T follicular helper cell (primary cell): ENCODE measurements around the gene MAPK1IP1L.
A peak's percentile ranks its signal among the peaks of the same experiment; 100 is the strongest.
"Not testable (repeated sequence)": the region's sequence is repeated elsewhere in the genome, so short reads cannot be mapped to it uniquely, and the experiment has no call there.

ENCODE experiments used
- DNase-seq: peaks from one replicate; pipeline ENCODE4 v3.0.0-alpha.2; 2020; ENCODE audit warnings: low read depth
- total RNA-seq, 2 experiments: gene quantifications; one replicate each; lab custom pipeline; 2026; lab: John Stamatoyannopoulos, UW

The MAPK1IP1L gene
- total RNA-seq: 93.6 to 120 reads per million in 2 experiments

GRCh38 chr14:55051423-55052268 lies at the start of gene MAPK1IP1L:
Gene MAPK1IP1L (plus strand): TSS chr14:55051647. CDS start chr14:55061684, 10,037 bp downstream.
- peak; percentile 84 for DNase-seq

GRCh38 chr14:55005071-55005470 lies 46.4 kb upstream of the MAPK1IP1L start:
- no peak for DNase-seq

GRCh38 chr14:55015006-55015405 lies 36.4 kb upstream of the MAPK1IP1L start:
- DNase-seq: no peak

GRCh38 chr14:55019968-55020554 lies 31.4 kb upstream of the MAPK1IP1L start:
- DNase-seq: no peak

GRCh38 chr14:55024365-55024764 lies 27.1 kb upstream of the MAPK1IP1L start:
- DNase-seq: not testable (repeated sequence)

GRCh38 chr14:55025948-55026347 lies 25.5 kb upstream of the MAPK1IP1L start:
- DNase-seq: no peak

- DNase-seq: no peak
These were observed 25.0 kb upstream of the MAPK1IP1L start for GRCh38 chr14:55026441-55026792.

GRCh38 chr14:55026793-55027561 lies 24.5 kb upstream of the MAPK1IP1L start, which contains the start of the genes SOCS4 and WDHD1:
Gene SOCS4 (plus strand): TSS chr14:55027236. CDS start chr14:55043042, 15,806 bp downstream.
Gene WDHD1 (minus strand): TSS chr14:55027099. CDS start chr14:55026787, 312 bp downstream.
- DNase-seq: peak; percentile 91

- no peak for DNase-seq
These were observed 23.4 kb upstream of the MAPK1IP1L start for GRCh38 chr14:55028066-55028465.

- DNase-seq: no peak
These were observed 23.0 kb upstream of the MAPK1IP1L start for GRCh38 chr14:55028476-55028875.

- no peak for DNase-seq
These were observed 20.3 kb upstream of the MAPK1IP1L start for GRCh38 chr14:55031190-55031589.

GRCh38 chr14:55037995-55038394 lies 13.5 kb upstream of the MAPK1IP1L start:
- DNase-seq: not testable (repeated sequence)

GRCh38 chr14:55038708-55039107 lies 12.7 kb upstream of the MAPK1IP1L start:
- no peak for DNase-seq

GRCh38 chr14:55043528-55043927 lies 7.9 kb upstream of the MAPK1IP1L start:
- no peak for DNase-seq

GRCh38 chr14:55045087-55045486 lies 6.4 kb upstream of the MAPK1IP1L start:
- no peak for DNase-seq

- DNase-seq: no peak
These were observed 4.0 kb upstream of the MAPK1IP1L start for GRCh38 chr14:55047301-55048053.

- DNase-seq: no peak
These were observed 2.5 kb upstream of the MAPK1IP1L start for GRCh38 chr14:55048900-55049436.

GRCh38 chr14:55051165-55051422 lies 353 bp upstream of the MAPK1IP1L start:
- DNase-seq: no peak

- no peak for DNase-seq
These were observed 953 bp downstream of the MAPK1IP1L start for GRCh38 chr14:55052269-55052930.

- DNase-seq: no peak
These were observed 1.6 kb downstream of the MAPK1IP1L start for GRCh38 chr14:55053018-55053417.

- no peak for DNase-seq
These were observed 2.1 kb downstream of the MAPK1IP1L start for GRCh38 chr14:55053500-55053899.
